ENCODE data around the gene ECHDC3. TPM values are rescaled to one million over a fixed set of nuclear protein-coding genes. Genes with fewer than 3 reads are reported as not detected.
"Not testable (repeated sequence)": the region's sequence is repeated elsewhere in the genome, so short reads cannot be mapped to it uniquely, and the experiment has no call there.

Gene ECHDC3
- total RNA-seq, 5 donors from 2014 or later (not counting 1 experiment from before 2014, with no cell fraction given), result 0.62 to 2.7 (median 1.5) TPM

DNA sequence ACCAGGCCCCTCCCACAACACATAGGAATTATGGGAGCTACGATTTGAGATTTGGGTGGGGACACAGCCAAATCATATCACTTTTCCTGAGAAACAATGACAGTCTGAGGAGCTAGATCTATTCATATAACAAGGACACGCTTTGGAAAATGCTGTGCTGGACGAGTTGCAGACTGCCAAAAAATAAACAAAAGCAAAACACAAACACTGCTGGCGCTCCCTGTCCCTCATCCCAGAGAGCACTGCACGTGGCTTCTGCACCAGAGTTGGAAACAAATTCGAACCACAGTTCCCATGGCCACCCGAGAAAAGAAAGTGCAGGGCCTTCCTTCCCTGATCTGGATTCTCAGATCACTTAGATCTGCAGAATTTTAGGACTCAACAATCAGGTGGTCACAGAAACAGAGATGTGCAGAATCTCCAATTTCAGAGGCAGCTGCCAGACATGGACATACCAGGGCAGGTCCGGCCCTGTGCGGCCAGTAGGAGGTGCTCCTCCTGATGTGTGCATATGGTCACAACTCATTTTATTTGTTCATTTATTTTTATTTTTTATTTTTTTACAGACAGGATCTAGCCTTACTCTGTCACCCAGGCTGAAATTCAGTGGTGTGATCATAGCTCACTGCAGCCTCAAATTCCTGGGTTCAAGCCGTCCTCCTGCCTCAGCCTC, 35.2 kb upstream of the ECHDC3 start:
- no peaks in the 10 kb centered on the region for H3K9me3 ChIP-seq
- WGBS (ENCODE audit: insufficient coverage), result 79% methylated on average over 7 of the region's 10 CpGs
- no peak overlapping the region for H3K27ac ChIP-seq (ENCODE audit: low read length)
- peaks cover 12 to 18% (median 13%) of the 10 kb centered on the region in 3 donors for H3K4me1 Mint-ChIP-seq
- DNase-seq, result no peak
- no peak for ATAC-seq (replicated peaks in 1 of 4)
- CTCF ChIA-PET, result no interaction called here
- POLR2A ChIA-PET, result no interaction called here
- no peaks in the 10 kb centered on the region for H3K36me3 Mint-ChIP-seq
- no peak overlapping the region for H3K4me3 Mint-ChIP-seq
- no peaks in the 10 kb centered on the region for H3K9me3 Mint-ChIP-seq
- H3K4me1 ChIP-seq (ENCODE audit: control insufficient read depth in 1 of 2, extremely low read depth in 1 of 2, insufficient read depth in 2 of 2, low read length in 2 of 2), result peaks cover 5 to 19% of the 10 kb centered on the region in 2 experiments
- H3K27me3 Mint-ChIP-seq, result peaks cover 6 to 14% of the 10 kb centered on the region in 2 donors
- no peak overlapping the region for H3K4me3 ChIP-seq (ENCODE audit: control insufficient read depth in 1 of 2, extremely low read depth in 1 of 2, low read length in 1 of 2)
- H3K36me3 ChIP-seq (ENCODE audit: control insufficient read depth in 2 of 2, extremely low read depth in 1 of 2, insufficient read depth in 1 of 2, low read length in 1 of 2), result no peaks in the 10 kb centered on the region
- peaks cover 0 to 11% of the 10 kb centered on the region in 2 experiments for H3K27me3 ChIP-seq (replicated peaks in 1 of 2; ENCODE audit: control insufficient read depth in 2 of 2, extremely low read depth in 1 of 2, insufficient read depth in 2 of 2, low read length in 1 of 2)
- H3K27ac Mint-ChIP-seq, result no peak overlapping the region

DNA sequence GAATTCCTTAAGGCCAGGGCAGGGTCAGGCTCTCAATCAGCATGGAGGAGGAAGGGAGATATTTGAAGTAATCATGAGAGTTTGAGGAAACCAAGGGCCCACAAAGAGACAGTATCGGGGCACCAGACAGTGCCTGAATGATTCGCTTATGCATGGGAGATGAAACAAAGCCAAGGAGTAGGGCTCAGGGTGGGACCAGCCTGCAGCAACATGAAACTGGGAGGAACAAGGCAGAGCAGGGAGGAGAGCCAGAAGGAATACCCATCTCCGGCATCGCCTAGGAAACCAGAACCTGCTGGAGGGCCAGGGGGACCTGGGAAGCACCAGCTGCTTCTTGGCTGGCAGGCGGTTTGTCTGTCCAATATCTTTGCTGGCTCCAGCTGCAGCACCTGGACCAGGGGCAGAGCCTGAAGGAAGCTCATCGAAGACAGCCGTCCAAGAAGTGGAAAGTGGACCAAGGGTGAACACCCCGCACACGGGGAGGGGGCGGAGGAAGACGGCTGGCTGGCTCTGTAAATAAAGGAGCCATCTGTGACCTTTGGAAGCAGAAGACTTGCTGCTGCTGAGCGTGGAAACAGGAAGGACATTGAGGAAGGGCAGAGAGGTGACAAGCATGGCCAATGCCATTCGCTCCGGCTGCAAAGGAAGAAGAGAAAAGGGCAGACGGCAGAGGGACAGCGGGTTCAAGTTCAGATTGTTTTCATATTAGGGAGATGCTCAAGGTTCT, 34.4 kb upstream of the ECHDC3 start:
- no peak for ATAC-seq (replicated peaks in 1 of 4)

DNA sequence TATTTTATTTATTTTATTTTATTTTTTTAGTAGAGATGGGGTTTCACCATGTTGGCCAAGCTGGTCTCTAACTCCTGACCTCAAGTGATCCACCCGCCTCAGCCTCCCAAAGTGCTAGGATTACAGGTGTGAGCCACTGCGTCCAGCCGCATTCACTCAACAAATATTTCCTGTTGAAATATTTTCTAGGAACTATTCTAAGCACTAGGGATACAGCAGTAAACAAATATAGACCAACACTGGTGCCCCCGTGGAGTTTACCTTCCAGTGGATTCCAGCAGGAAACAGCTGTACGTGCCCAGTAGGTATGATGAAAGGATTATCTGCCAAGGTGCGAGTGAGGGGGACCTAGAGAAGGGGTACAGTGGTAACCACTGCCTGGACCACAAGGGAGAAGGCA, 33.4 kb upstream of the ECHDC3 start:
- H3K27ac ChIP-seq (ENCODE audit: low read length); H3K9me3 Mint-ChIP-seq; H3K27ac Mint-ChIP-seq; H3K9me3 ChIP-seq; DNase-seq; POLR2A ChIA-PET; ATAC-seq (replicated peaks in 1 of 4); H3K4me3 ChIP-seq (ENCODE audit: control insufficient read depth in 1 of 2, extremely low read depth in 1 of 2, low read length in 1 of 2); H3K36me3 Mint-ChIP-seq; H3K36me3 ChIP-seq (ENCODE audit: control insufficient read depth in 2 of 2, extremely low read depth in 1 of 2, insufficient read depth in 1 of 2, low read length in 1 of 2); H3K4me3 Mint-ChIP-seq: not testable (repeated sequence)
- Mint-ChIP-seq H3K27me3 (peaks cover 13 to 29% of the 10 kb centered on the region in 2 donors), H3K4me1 (peaks cover 22 to 30% (median 24%) of the 10 kb centered on the region in 3 donors)
- Histone ChIP-seq H3K27me3 (replicated peaks in 1 of 2; ENCODE audit: control insufficient read depth in 2 of 2, extremely low read depth in 1 of 2, insufficient read depth in 2 of 2, low read length in 1 of 2) (peaks cover 0 to 28% of the 10 kb centered on the region in 2 experiments), H3K4me1 (ENCODE audit: control insufficient read depth in 1 of 2, extremely low read depth in 1 of 2, insufficient read depth in 2 of 2, low read length in 2 of 2) (peaks cover 10 to 30% of the 10 kb centered on the region in 2 experiments)
- WGBS (ENCODE audit: insufficient coverage), result 88% methylated on average over 2 of the region's 6 CpGs
- CTCF ChIA-PET, result interaction anchor here in 1 of 2 donors (0.6 to 0.7 kb wide), 2 partner anchors 109 to 195 kb away, joined by 3 to 6 read pairs; no protein-coding TSS in a partner anchor

More for the DNA sequence above, 34.4 kb upstream of the ECHDC3 start:
- Mint-ChIP-seq H3K9me3 (no peaks in the 10 kb centered on the region), H3K27ac (no peak overlapping the region), H3K27me3 (peaks cover 10 to 21% of the 10 kb centered on the region in 2 donors), H3K36me3 (no peaks in the 10 kb centered on the region), H3K4me3 (peak overlapping the region in 1 of 3 donors; percentile 7), H3K4me1 (peaks cover 18 to 25% (median 20%) of the 10 kb centered on the region in 3 donors)
- ChIA-PET POLR2A (no interaction called here), CTCF (no interaction called here)
- Histone ChIP-seq H3K27ac (ENCODE audit: low read length) (no peak overlapping the region), H3K9me3 (no peaks in the 10 kb centered on the region), H3K36me3 (ENCODE audit: control insufficient read depth in 2 of 2, extremely low read depth in 1 of 2, insufficient read depth in 1 of 2, low read length in 1 of 2) (no peaks in the 10 kb centered on the region), H3K27me3 (replicated peaks in 1 of 2; ENCODE audit: control insufficient read depth in 2 of 2, extremely low read depth in 1 of 2, insufficient read depth in 2 of 2, low read length in 1 of 2) (peaks cover 0 to 18% of the 10 kb centered on the region in 2 experiments), H3K4me3 (ENCODE audit: control insufficient read depth in 1 of 2, extremely low read depth in 1 of 2, low read length in 1 of 2) (no peak overlapping the region), H3K4me1 (ENCODE audit: control insufficient read depth in 1 of 2, extremely low read depth in 1 of 2, insufficient read depth in 2 of 2, low read length in 2 of 2) (peaks cover 8 to 25% of the 10 kb centered on the region in 2 experiments)
- DNase-seq, result no peak
- 93% methylated on average over 16 of the region's 16 CpGs for WGBS (ENCODE audit: insufficient coverage)

DNA sequence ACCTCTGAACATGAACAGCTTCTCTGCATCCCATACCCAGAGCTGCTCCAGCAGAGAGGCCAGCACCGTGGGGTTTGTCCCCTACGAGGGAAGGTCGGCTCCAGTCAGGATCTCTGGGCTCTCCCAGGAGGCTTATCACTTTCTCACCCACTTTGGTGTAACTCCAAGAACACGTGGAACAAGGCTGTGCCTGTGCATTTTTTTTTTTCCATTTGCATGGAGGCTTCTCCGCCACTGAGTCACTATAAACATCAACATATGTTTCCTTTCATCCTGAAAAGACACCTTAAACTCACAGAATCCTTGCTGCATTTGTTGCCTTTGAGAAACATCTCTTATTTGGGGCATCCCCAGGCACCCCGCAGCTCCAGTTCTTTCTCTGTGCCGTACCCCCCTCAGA, 29.4 kb upstream of the ECHDC3 start:
- Histone ChIP-seq H3K27me3 (replicated peaks in 1 of 2; ENCODE audit: control insufficient read depth in 2 of 2, extremely low read depth in 1 of 2, insufficient read depth in 2 of 2, low read length in 1 of 2) (peaks cover 0 to 40% of the 10 kb centered on the region in 2 experiments), H3K4me1 (ENCODE audit: control insufficient read depth in 1 of 2, extremely low read depth in 1 of 2, insufficient read depth in 2 of 2, low read length in 2 of 2) (peaks cover 10 to 30% of the 10 kb centered on the region in 2 experiments), H3K36me3 (ENCODE audit: control insufficient read depth in 2 of 2, extremely low read depth in 1 of 2, insufficient read depth in 1 of 2, low read length in 1 of 2) (no peaks in the 10 kb centered on the region), H3K27ac (ENCODE audit: low read length) (no peak overlapping the region), H3K9me3 (no peaks in the 10 kb centered on the region), H3K4me3 (ENCODE audit: control insufficient read depth in 1 of 2, extremely low read depth in 1 of 2, low read length in 1 of 2) (no peak overlapping the region)
- ChIA-PET CTCF (no interaction called here), POLR2A (no interaction called here)
- DNase-seq, result no peak
- Mint-ChIP-seq H3K36me3 (no peaks in the 10 kb centered on the region), H3K27ac (no peak overlapping the region), H3K27me3 (peaks cover 16 to 37% of the 10 kb centered on the region in 2 donors), H3K4me1 (peaks cover 22 to 31% (median 30%) of the 10 kb centered on the region in 3 donors), H3K9me3 (peaks cover 0 to 8% (median 6%) of the 10 kb centered on the region in 3 donors), H3K4me3 (no peak overlapping the region)
- ATAC-seq (replicated peaks in 1 of 4), result no peak
- WGBS (ENCODE audit: insufficient coverage), result 69% methylated on average over 5 of the region's 7 CpGs

DNA sequence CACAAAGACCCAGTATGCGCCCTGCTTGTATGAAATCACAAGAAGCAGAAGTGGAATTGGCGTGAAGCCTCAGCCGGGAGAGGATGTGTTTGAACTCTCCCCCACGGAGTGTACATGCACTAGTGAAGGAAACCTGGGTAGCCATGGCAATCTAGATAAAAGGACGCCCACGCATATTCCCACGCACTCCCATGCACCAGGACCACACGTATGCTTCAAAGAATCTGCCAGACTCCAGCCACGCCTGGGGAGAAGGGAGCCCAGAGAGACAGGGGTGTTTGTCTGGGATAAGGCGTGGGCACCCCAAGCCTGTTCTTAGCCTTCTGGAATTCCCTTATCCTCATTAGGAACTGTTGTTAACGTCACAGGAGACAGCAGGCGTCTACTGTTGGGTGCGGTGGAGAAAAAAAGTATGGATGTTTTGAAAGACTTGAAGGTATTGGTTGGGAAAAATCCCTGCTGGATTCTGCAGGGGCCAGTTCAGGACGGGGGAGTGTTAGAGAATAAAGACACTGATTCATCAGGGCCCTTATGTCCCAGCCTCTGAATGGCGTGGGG, 28.9 kb upstream of the ECHDC3 start:
- Mint-ChIP-seq H3K4me3 (no peak overlapping the region), H3K36me3 (no peaks in the 10 kb centered on the region), H3K27ac (no peak overlapping the region), H3K4me1 (peaks cover 22 to 33% (median 31%) of the 10 kb centered on the region in 3 donors), H3K27me3 (peaks cover 13 to 37% of the 10 kb centered on the region in 2 donors), H3K9me3 (peaks cover 0 to 8% (median 6%) of the 10 kb centered on the region in 3 donors)
- H3K9me3 ChIP-seq, result no peaks in the 10 kb centered on the region
- POLR2A ChIA-PET, result no interaction called here
- H3K27ac ChIP-seq (ENCODE audit: low read length), result no peak overlapping the region
- H3K27me3 ChIP-seq (replicated peaks in 1 of 2; ENCODE audit: control insufficient read depth in 2 of 2, extremely low read depth in 1 of 2, insufficient read depth in 2 of 2, low read length in 1 of 2), result peaks cover 0 to 36% of the 10 kb centered on the region in 2 experiments
- 45% methylated on average over 6 of the region's 15 CpGs for WGBS (ENCODE audit: insufficient coverage)
- H3K4me1 ChIP-seq (ENCODE audit: control insufficient read depth in 1 of 2, extremely low read depth in 1 of 2, insufficient read depth in 2 of 2, low read length in 2 of 2), result peaks cover 10 to 30% of the 10 kb centered on the region in 2 experiments
- no peak for ATAC-seq (replicated peaks in 1 of 4)
- H3K4me3 ChIP-seq (ENCODE audit: control insufficient read depth in 1 of 2, extremely low read depth in 1 of 2, low read length in 1 of 2), result no peak overlapping the region
- no peak for DNase-seq
- CTCF ChIA-PET, result no interaction called here
- H3K36me3 ChIP-seq (ENCODE audit: control insufficient read depth in 2 of 2, extremely low read depth in 1 of 2, insufficient read depth in 1 of 2, low read length in 1 of 2), result no peaks in the 10 kb centered on the region

DNA sequence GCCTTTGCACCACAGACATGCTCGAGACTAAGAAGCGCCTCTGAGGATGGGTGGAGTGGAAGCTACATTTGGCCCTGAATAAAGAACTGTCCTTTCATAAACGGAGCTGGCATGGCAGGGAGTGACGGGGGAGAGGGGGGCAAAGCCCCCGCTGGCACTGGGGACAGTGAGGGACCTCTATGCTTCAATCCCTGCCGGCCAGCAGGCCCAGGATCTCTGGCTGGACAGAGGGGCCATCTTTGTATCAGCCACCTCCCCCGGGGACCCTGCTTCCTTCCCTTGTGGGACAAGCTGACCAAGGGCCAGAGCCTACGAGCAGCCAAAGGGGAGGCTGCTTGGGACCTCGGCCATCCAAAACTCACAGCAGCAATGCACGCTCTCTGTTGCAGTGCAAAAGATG, 28.2 kb upstream of the ECHDC3 start:
- WGBS (ENCODE audit: insufficient coverage), result 88% methylated on average over 9 of the region's 10 CpGs
- H3K4me1 ChIP-seq (ENCODE audit: control insufficient read depth in 1 of 2, extremely low read depth in 1 of 2, insufficient read depth in 2 of 2, low read length in 2 of 2), result peaks cover 10 to 30% of the 10 kb centered on the region in 2 experiments
- peaks cover 0 to 8% (median 6%) of the 10 kb centered on the region in 3 donors for H3K9me3 Mint-ChIP-seq
- no peak overlapping the region for H3K4me3 ChIP-seq (ENCODE audit: control insufficient read depth in 1 of 2, extremely low read depth in 1 of 2, low read length in 1 of 2)
- no peaks in the 10 kb centered on the region for H3K36me3 Mint-ChIP-seq
- POLR2A ChIA-PET, result no interaction called here
- DNase-seq (no peak), ATAC-seq (replicated peaks in 1 of 4) (no peak)
- H3K36me3 ChIP-seq (ENCODE audit: control insufficient read depth in 2 of 2, extremely low read depth in 1 of 2, insufficient read depth in 1 of 2, low read length in 1 of 2), result no peaks in the 10 kb centered on the region
- no peak overlapping the region for H3K27ac ChIP-seq (ENCODE audit: low read length)
- H3K4me1 Mint-ChIP-seq, result peaks cover 22 to 34% (median 31%) of the 10 kb centered on the region in 3 donors
- peaks cover 0 to 36% of the 10 kb centered on the region in 2 experiments for H3K27me3 ChIP-seq (replicated peaks in 1 of 2; ENCODE audit: control insufficient read depth in 2 of 2, extremely low read depth in 1 of 2, insufficient read depth in 2 of 2, low read length in 1 of 2)
- H3K27ac Mint-ChIP-seq, result no peak overlapping the region
- CTCF ChIA-PET, result no interaction called here
- peaks cover 13 to 37% of the 10 kb centered on the region in 2 donors for H3K27me3 Mint-ChIP-seq
- no peak overlapping the region for H3K4me3 Mint-ChIP-seq
- no peaks in the 10 kb centered on the region for H3K9me3 ChIP-seq
